Stimulated activated CD8-positive, alpha-beta memory T cell treated with anti-CD3 and anti-CD28 coated beads, Interleukin-7, amount 100 ng/mL, for 48 hours (primary cell): ENCODE data around the gene HIF3A.

Source experiments
- DNase-seq, 2 donors: peaks; one replicate each; pipeline ENCODE4 v3.0.0-alpha.2; 2020; ENCODE audit warnings: low read depth in 1 of 2; ENCODE audit errors: extremely low read depth in 1 of 2

HIF3A gene

GRCh38 chr19:46381756-46382345, 85.0 kb downstream of the HIF3A start:
- DNase-seq: no peak

DNA sequence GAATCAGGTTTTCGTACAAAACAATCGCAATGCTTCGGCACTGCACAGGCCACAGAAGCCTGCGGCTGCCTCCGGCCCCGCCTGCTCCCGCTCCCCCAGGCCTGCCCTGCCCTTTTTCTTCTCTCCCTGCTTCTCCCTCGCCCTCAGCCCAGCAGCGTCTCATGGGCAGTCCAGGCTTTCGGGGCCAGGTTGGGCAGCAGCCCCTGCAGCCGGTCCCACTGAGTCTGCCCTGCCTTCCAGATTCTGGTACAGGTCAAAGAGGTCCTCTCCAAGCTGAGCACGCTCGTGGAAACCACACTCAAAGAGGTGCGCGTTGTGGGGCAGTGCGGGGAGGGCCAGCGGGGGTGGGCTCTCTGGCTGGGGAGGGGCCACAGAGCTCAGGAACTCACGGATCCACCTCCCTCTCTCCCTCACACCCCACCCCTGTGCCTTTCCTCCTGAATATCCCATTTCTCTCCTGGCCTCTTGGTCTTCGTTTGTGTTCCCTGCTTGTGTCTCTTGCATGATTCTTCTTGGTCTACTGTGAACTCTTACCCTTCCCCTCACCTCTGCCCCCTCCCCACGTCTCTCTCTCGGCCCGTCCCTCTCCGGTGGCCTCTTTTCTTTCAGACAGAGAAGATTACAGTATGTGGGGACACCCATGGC, 86.5 kb downstream of the HIF3A start:
- no peak for DNase-seq

- no peak for DNase-seq
Observed at GRCh38 chr19:46383846-46384245, 87.0 kb downstream of the HIF3A start.

DNA sequence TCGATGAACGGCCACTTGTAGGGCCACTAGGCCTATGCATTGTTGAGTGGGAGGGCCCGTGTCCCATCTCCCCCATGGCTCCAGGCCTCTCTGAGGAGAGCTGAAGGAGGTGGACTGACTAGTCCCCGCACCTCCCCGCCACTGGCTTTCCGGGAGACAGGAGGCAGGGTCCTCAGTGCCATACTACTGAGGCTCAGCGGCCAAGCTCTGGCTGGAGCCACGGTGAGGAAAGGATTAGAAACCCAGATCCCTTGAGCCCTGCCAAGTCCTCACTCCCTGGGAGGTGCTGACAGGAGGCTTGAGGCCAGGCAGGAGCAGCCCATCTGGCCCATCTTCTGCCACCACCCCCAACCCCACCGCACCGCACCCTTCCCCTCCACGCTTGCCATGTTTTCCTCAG, 87.6 kb downstream of the HIF3A start:
- no peak for DNase-seq

DNA sequence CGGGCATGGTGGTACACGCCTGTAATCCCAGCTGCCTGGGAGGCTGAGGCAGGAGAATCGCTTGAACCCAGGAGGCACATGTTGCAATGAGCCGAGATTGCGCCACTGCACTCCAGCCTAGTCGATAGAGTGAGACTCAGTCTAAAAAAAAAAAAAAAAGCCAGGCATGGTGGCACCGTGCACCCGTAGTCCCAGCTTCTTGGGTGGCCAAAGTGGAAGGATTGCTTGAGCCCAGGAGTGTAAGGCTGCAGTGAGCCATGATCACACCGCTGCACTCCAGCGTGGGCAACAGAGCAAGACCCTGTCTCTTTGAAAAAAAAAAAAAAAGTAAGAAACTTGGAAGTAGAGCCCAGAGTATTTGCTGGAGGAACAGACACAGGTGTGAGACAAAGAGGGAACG, 88.8 kb downstream of the HIF3A start:
- no peak for DNase-seq

DNA sequence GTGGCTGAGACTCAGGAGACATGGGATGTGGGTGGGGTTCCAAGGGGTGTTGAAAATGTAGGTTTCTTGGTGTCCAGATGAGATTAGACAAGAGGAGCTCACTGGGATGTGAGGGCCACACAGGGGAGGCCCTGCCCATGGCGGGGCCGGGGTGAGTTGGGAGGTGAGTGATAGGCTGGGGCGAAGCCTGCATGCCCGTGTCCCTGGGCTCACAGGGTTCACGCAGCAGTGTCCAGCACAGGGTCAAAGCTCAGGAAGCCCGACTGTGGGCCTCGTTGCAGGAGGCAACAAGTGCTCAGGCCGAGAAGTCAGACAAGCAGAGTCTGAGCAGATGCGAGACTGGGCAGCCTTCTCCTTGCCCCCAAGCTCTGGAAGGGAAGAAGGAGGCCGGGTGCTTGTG, 89.3 kb downstream of the HIF3A start:
- no peak for DNase-seq

GRCh38 chr19:46386996-46387712, 90.3 kb downstream of the HIF3A start:
- no peak for DNase-seq

DNA sequence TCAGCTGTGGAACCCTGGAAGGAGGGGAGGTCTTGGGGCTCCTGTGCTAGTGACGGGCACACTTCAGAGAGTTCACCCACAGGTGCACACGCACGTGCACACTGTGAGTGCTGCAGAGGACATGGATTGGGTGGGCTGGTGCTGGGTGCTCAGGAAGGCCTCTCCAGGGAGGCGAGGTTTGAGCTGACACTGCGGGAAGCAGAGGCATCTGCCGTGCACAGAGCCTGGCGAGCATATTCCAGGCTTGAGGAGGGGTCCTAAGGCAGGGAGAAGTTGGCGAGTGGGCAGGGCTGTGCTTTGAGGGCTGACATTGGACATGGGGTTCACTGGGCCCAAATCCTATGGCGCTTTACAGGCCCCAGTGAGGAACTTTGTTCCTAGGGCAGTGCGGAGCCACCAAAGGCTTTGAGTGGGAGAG, 90.9 kb downstream of the HIF3A start:
- no peak for DNase-seq

DNA sequence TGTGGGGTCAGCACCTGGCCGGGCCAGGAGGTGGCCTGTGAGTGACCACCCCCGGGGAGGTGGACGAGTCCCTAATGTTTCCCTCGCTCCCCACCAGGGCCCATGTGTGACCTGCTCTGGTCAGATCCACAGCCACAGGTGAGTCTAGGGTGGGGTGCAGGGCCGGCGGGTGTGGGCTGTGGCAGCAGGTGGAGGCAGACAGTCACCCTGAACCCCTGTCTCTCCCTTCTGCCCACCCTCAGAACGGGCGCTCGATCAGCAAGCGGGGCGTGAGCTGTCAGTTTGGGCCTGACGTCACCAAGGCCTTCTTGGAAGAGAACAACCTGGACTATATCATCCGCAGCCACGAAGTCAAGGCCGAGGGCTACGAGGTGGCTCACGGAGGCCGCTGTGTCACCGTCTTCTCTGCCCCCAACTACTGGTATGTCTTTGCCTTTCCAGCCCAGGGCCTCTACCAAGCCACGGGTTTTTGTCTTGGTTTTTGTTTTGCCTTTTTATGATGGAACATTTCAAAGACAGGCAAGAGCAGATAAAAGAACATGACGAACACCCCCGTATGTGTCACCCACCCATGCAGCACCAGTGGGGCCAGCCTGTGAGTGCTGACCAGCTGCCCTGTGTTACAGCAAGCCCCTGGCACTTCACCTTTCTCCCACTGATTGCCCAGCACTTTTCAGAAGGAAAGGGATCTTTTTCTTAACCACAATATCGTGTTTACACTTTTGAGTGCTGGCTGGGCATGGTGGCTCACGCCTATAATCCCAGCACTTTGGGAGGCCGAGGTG, 91.7 kb downstream of the HIF3A start:
- DNase-seq: no peak

GRCh38 chr19:46390121-46390858, 93.4 kb downstream of the HIF3A start:
- no peak for DNase-seq

DNA sequence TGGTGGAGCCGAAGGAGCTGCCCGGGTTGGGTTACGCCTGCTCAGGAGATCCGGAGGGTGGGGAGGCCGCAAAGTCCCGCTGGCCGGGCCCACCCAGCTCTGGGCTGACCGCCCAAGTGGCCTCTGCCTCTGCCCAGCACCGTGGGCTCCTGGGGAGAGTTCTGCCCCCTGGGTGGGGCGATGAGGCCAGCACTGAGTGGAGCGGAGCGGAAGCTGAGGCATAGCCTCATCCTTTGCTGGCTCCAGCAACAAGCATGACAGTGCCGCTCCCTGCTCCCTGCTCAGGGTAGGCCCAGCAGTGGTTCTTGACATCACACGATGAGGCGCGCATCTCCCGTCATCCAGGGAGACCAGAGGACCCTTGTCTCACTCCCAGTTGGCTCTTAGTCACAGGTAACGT, 94.0 kb downstream of the HIF3A start:
- no peak for DNase-seq

- no peak for DNase-seq
Observed at GRCh38 chr19:46391296-46392251, 94.7 kb downstream of the HIF3A start.

DNA sequence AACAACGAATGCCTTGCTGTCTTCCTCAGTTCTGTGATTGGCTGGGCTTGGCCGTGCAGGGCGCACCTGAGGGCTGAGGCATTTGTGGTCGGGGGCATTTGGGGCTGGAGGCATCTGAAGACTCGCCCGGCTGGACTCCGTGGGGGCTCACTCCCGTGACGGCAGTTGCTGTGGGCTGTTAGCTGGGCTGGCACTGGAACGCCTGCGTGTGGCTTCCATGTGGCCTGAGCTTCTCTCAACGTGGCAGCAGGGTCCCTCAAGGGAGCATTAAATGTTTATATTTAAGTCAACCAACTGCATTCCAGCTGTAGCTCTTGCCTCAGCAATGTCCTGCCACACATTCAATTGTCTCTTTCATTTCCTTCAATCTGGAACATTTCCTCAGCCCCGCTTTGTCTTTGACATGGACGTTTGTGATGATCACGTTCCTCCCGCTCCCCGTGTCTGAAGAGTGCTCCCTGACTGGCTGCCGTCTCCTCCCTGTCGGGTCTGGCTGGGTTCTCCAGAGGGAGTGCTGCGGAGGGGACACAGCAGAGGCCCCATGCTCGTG, 95.5 kb downstream of the HIF3A start:
- DNase-seq: no peak

DNA sequence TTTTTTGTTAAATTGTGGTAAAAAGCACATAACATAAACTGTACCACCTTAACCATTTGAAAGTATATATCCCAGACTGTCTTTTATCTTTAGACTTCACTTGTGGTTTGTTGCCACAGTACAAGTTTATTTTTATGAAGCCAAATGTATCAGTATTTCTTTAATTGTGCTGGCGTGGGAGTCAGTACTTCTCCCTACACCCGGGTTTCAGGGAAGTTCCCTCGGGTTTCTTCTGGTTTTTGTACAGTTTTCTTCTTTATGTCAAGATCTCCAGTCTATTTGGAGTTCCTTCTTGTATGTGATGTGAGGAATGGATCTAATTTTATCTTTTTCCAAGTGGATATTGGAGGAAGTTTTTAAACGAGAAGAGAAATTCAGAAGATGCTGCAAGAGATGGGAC, 96.0 kb downstream of the HIF3A start:
- no peak for DNase-seq
